Ascending aorta (tissue), 2 donors: ENCODE measurements around the gene TRABD. TPM values are rescaled to one million over a fixed set of nuclear protein-coding genes. Genes with fewer than 3 reads are reported as not detected.

Experiments used
- DNase-seq, 2 donors: peaks; one replicate each; pipeline ENCODE4 v3.0.0-alpha.2; 2019; ENCODE audit warnings: low spot score in 2 of 2
- H3K27ac ChIP-seq, 2 donors: fragments of 200-600 bp; sonication (generic); one replicate each; pipeline ENCODE4 v1.5.1; 2016 to 2017; ENCODE audit warnings: mild to moderate bottlenecking in 1 of 2
- H3K27me3 ChIP-seq: fragments of 200-600 bp; sonication (generic); one replicate; pipeline ENCODE4 v1.5.1; 2017
- H3K36me3 ChIP-seq, 2 donors: fragments of 200-600 bp; sonication (generic); one replicate each; pipeline ENCODE4 v1.5.1; 2016
- H3K4me1 ChIP-seq, 2 donors: fragments of 200-600 bp; sonication (generic); one replicate each; pipeline ENCODE4 v1.5.1; 2016 to 2017; ENCODE audit warnings: mild to moderate bottlenecking in 1 of 2
- H3K4me3 ChIP-seq, 2 donors: fragments of 200-600 bp; sonication (generic); one replicate each; pipeline ENCODE4 v1.5.1; 2016 to 2017; ENCODE audit warnings: mild to moderate bottlenecking in 1 of 2
- H3K9me3 ChIP-seq, 2 donors: fragments of 200-600 bp; sonication (generic); one replicate each; pipeline ENCODE4 v1.5.1; 2016
- intact Hi-C: fragments of 100-400 bp; cut with DNase I; formaldehyde crosslinking; loops from one replicate; pipeline ENCODE4 v1.15.1; 2023
- total RNA-seq: library from RNA; depleted of rRNA; stranded (reverse); fragments of >200 nt; gene quantifications from one replicate; pipeline ENCODE4 v1.1.0, GENCODE V29; 2016
- TF ChIP-seq, protein P1 (sequence below), 3 experiments: fragments of 200-600 bp in 2 of 3; fragments of 450-650 bp in 1 of 3; sonication (generic) in 2 of 3; IDR thresholded peaks; one replicate each; pipeline ENCODE4 v1.5.1; 2016 to 2019; ENCODE audit warnings: antibody characterized with exemption in 3 of 3, mild to moderate bottlenecking in 1 of 3, moderate library complexity in 1 of 3

Gene TRABD
- total RNA-seq, 1 donor from 2014 or later: 91.4 TPM

- no peaks in the 10 kb centered on the region for H3K36me3 ChIP-seq
- H3K27ac ChIP-seq: no peak overlapping the region
- no peak overlapping the region for H3K4me3 ChIP-seq
- TF ChIP-seq, protein P1, sequence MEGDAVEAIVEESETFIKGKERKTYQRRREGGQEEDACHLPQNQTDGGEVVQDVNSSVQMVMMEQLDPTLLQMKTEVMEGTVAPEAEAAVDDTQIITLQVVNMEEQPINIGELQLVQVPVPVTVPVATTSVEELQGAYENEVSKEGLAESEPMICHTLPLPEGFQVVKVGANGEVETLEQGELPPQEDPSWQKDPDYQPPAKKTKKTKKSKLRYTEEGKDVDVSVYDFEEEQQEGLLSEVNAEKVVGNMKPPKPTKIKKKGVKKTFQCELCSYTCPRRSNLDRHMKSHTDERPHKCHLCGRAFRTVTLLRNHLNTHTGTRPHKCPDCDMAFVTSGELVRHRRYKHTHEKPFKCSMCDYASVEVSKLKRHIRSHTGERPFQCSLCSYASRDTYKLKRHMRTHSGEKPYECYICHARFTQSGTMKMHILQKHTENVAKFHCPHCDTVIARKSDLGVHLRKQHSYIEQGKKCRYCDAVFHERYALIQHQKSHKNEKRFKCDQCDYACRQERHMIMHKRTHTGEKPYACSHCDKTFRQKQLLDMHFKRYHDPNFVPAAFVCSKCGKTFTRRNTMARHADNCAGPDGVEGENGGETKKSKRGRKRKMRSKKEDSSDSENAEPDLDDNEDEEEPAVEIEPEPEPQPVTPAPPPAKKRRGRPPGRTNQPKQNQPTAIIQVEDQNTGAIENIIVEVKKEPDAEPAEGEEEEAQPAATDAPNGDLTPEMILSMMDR (IDR thresholded peaks at IDR 0.05): no peak
- H3K4me1 ChIP-seq: peaks cover 0 to 6% of the 10 kb centered on the region in 2 donors
- intact Hi-C loops: no loop called here
- DNase-seq: peak in 1 of 2 donors; percentile 60
- H3K9me3 ChIP-seq: no peaks in the 10 kb centered on the region
- H3K27me3 ChIP-seq: no peaks in the 10 kb centered on the region
These were observed 5.6 kb upstream of the TRABD start for GRCh38 chr22:50179937-50180726.

DNA sequence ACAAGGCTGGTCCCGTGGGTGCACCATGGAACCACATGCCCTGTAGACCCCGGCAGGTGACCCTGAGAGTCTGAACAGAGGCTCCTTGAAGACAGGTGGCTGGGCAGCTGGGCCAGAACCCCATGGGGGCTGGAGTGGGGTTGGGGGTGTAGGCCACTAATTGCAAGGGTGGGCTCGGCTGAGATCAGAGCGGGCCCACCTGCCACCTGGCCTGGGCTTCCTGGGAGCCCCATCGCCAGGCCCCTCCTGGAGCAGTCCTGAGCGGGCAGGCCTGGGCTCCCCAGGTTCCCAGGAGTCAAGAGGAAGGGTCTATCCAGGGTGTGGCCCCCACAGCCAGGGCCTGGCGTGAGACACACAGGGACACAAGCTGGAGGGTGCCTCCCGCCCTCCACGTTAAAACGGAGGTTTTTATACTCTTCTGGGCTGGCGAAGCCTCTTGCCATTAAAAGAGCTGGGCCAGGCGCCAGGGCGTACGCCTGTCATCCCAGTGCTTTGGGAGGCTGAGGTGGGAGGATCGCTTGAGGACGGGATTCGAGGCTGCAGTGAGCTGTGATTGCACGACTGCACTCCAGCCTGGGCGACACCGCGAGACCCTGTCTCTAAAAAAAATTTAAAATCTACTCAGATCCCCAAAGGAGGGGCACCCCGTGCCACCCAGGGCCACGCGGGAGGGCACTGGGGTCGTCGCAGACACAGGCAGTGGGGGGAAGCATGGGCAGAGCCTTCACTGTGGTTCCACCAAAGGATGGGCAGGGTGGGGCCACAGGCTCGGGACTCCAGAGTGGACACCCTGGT lies 4.8 kb upstream of the TRABD start:
- Histone ChIP-seq H3K36me3 (no peaks in the 10 kb centered on the region), H3K27me3 (no peaks in the 10 kb centered on the region), H3K4me3 (no peak overlapping the region), H3K4me1 (peaks cover 0 to 9% of the 10 kb centered on the region in 2 donors), H3K9me3 (no peaks in the 10 kb centered on the region), H3K27ac (no peak overlapping the region)
- intact Hi-C loops: no loop called here
- TF ChIP-seq, protein P1 (IDR thresholded peaks at IDR 0.05): no peak
- peak in 1 of 2 donors; percentile 64 for DNase-seq

- Histone ChIP-seq H3K4me3 (no peak overlapping the region), H3K36me3 (no peaks in the 10 kb centered on the region), H3K9me3 (no peaks in the 10 kb centered on the region), H3K4me1 (peaks cover 0 to 16% of the 10 kb centered on the region in 2 donors), H3K27me3 (no peaks in the 10 kb centered on the region), H3K27ac (no peak overlapping the region)
- no peak for DNase-seq
- intact Hi-C loops: no loop called here
- TF ChIP-seq, protein P1 (IDR thresholded peaks at IDR 0.05): no peak
These were observed 3.3 kb upstream of the TRABD start for GRCh38 chr22:50182176-50183081.

- DNase-seq: no peak
- no peak overlapping the region for H3K27ac ChIP-seq
- H3K9me3 ChIP-seq: no peaks in the 10 kb centered on the region
- TF ChIP-seq, protein P1 (IDR thresholded peaks at IDR 0.05): no peak
- no peaks in the 10 kb centered on the region for H3K27me3 ChIP-seq
- peaks cover 0 to 17% of the 10 kb centered on the region in 2 donors for H3K4me1 ChIP-seq
- H3K36me3 ChIP-seq: no peaks in the 10 kb centered on the region
- intact Hi-C loops: no loop called here
- no peak overlapping the region for H3K4me3 ChIP-seq
These were observed 2.4 kb upstream of the TRABD start for GRCh38 chr22:50183141-50183971.
